GM23338 (cell line): ENCODE results near the gene SLC16A12. TPM values are rescaled to one million over a fixed set of nuclear protein-coding genes. Genes with fewer than 3 reads are reported as not detected.
"Not testable (repeated sequence)": the region's sequence is repeated elsewhere in the genome, so short reads cannot be mapped to it uniquely, and the experiment has no call there.

Experiments used
- ATAC-seq: fragments of 200-7000 bp; cut with Tn5 transposase; 3 replicates; pipeline ENCODE4 v1.9.1; 2020
- DNase-seq: peaks from one replicate; pipeline ENCODE4 v3.0.0-alpha.2; 2015; ENCODE audit warnings: low spot score
- H2AFZ ChIP-seq: fragments of 200-600 bp; sonication (generic); 2 replicates; pipeline ENCODE4 v1.8.0; 2016; ENCODE audit warnings: antibody characterized with exemption, mild to moderate bottlenecking, moderate library complexity
- H3F3A ChIP-seq: fragments of 200-600 bp; sonication (generic); replicated peaks from 2 replicates; pipeline ENCODE4 v1.8.0; 2017; ENCODE audit warnings: antibody characterized with exemption, mixed run types, low read depth
- H3K27ac ChIP-seq: fragments of 200-600 bp; sonication (generic); 2 replicates; pipeline ENCODE4 v1.6.1; 2016; ENCODE audit warnings: low read depth
- H3K27me3 ChIP-seq: fragments of 200-600 bp; sonication (generic); 2 replicates; pipeline ENCODE4 v1.8.0; 2016; ENCODE audit warnings: mild to moderate bottlenecking, mixed run types, moderate library complexity; ENCODE audit not compliant: insufficient read depth
- H3K36me3 ChIP-seq: fragments of 200-600 bp; sonication (generic); 2 replicates; pipeline ENCODE4 v1.8.0; 2016; ENCODE audit warnings: mild to moderate bottlenecking; ENCODE audit not compliant: insufficient read depth
- H3K4me1 ChIP-seq: fragments of 200-600 bp; sonication (generic); 2 replicates; pipeline ENCODE4 v1.8.0; 2016; ENCODE audit warnings: mild to moderate bottlenecking, moderate library complexity; ENCODE audit not compliant: insufficient read depth
- H3K4me2 ChIP-seq: fragments of 200-600 bp; sonication (generic); 2 replicates; pipeline ENCODE4 v1.7.1; 2017; ENCODE audit warnings: mixed run types
- H3K4me3 ChIP-seq: fragments of 200-600 bp; sonication (generic); 2 replicates; pipeline ENCODE4 v1.6.1; 2016; ENCODE audit warnings: mixed run types
- H3K79me2 ChIP-seq: fragments of 200-600 bp; sonication (generic); replicated peaks from 2 replicates; pipeline ENCODE4 v1.8.0; 2017; ENCODE audit warnings: mild to moderate bottlenecking; ENCODE audit not compliant: insufficient read depth
- H3K9me2 ChIP-seq: fragments of 200-600 bp; sonication (generic); 2 replicates; pipeline ENCODE4 v1.8.0; 2017; ENCODE audit not compliant: insufficient read depth
- H4K20me1 ChIP-seq: fragments of 200-600 bp; sonication (generic); replicated peaks from 2 replicates; pipeline ENCODE4 v1.8.0; 2017; ENCODE audit warnings: mild to moderate bottlenecking; ENCODE audit not compliant: insufficient read depth
- H3K27ac Mint-ChIP-seq: 2 replicates; pipeline ENCODE4 v1.8.0; 2020; ENCODE audit warnings: inconsistent platforms, mild to moderate bottlenecking, moderate library complexity, mixed read lengths
- H3K27me3 Mint-ChIP-seq: 3 replicates; pipeline ENCODE4 v1.8.0; 2022; ENCODE audit warnings: low read depth, mild to moderate bottlenecking, moderate library complexity, mixed read lengths, inconsistent platforms; ENCODE audit not compliant: insufficient read depth, poor library complexity
- H3K36me3 Mint-ChIP-seq: 3 replicates; pipeline ENCODE4 v1.8.0; 2021; ENCODE audit warnings: low read depth, mild to moderate bottlenecking, inconsistent platforms, moderate library complexity, mixed read lengths
- H3K4me1 Mint-ChIP-seq: 3 replicates; pipeline ENCODE4 v1.8.0; 2020; ENCODE audit warnings: mild to moderate bottlenecking, inconsistent platforms, mixed read lengths
- H3K4me3 Mint-ChIP-seq: 3 replicates; pipeline ENCODE4 v1.8.0; 2021; ENCODE audit warnings: moderate library complexity, mild to moderate bottlenecking, inconsistent platforms, mixed read lengths
- H3K9me3 Mint-ChIP-seq: 3 replicates; pipeline ENCODE4 v1.8.0; 2020; ENCODE audit warnings: moderate library complexity, mild to moderate bottlenecking, inconsistent platforms, mixed read lengths
- CREB1 ChIP-seq: fragments of 250-450 bp; sonication (Bioruptor Pico); IDR thresholded peaks from 2 replicates; pipeline ENCODE4 v1.5.0; 2020; ENCODE audit warnings: low read depth, mild to moderate bottlenecking, moderate library complexity
- CTCF ChIP-seq, 2 experiments: fragments of 200-600 bp in 1 of 2; sonication (generic) in 1 of 2; conservative IDR thresholded peaks; 2 replicates each; pipeline versions ENCODE4 v1.5.1 to v1.6.1; 2016 to 2017; ENCODE audit warnings: antibody characterized with exemption in 2 of 2, low read depth in 2 of 2, mild to moderate bottlenecking in 2 of 2, moderate library complexity in 1 of 2
- ETS1 ChIP-seq: IDR thresholded peaks from 2 replicates; pipeline ENCODE4 v1.6.1; 2016; ENCODE audit warnings: antibody characterized with exemption
- EZH2 ChIP-seq: fragments of 200-600 bp; sonication (generic); IDR thresholded peaks from one replicate; pipeline ENCODE4 v1.8.0; 2017; ENCODE audit warnings: antibody characterized with exemption, mild to moderate bottlenecking, low read depth; ENCODE audit not compliant: unreplicated experiment
- EZH2phosphoT487 ChIP-seq: fragments of 200-600 bp; sonication (generic); IDR thresholded peaks from one replicate; pipeline ENCODE4 v1.8.1; 2018; ENCODE audit warnings: antibody characterized with exemption; ENCODE audit not compliant: unreplicated experiment
- JUNB ChIP-seq: IDR thresholded peaks from one replicate; pipeline ENCODE4 v1.6.1; 2016; ENCODE audit warnings: antibody characterized with exemption; ENCODE audit not compliant: unreplicated experiment
- NANOG ChIP-seq: IDR thresholded peaks from 2 replicates; pipeline ENCODE4 v1.6.1; 2016; ENCODE audit warnings: antibody characterized with exemption, borderline replicate concordance
- REST ChIP-seq: IDR thresholded peaks from one replicate; pipeline ENCODE4 v1.6.1; 2018; ENCODE audit warnings: antibody characterized with exemption; ENCODE audit not compliant: unreplicated experiment
- STAT1 ChIP-seq: IDR thresholded peaks from one replicate; pipeline ENCODE4 v1.6.1; 2016; ENCODE audit warnings: antibody characterized with exemption; ENCODE audit not compliant: unreplicated experiment
- ZNF114 ChIP-seq: fragments of 250-450 bp; sonication (Bioruptor Pico); IDR thresholded peaks from 2 replicates; pipeline ENCODE4 v1.5.0; 2020; ENCODE audit warnings: mild to moderate bottlenecking, moderate library complexity
- ZNF331 ChIP-seq: fragments of 250-450 bp; sonication (Bioruptor Pico); IDR thresholded peaks from 2 replicates; pipeline ENCODE4 v1.5.0; 2020; ENCODE audit warnings: low read depth, mild to moderate bottlenecking, moderate library complexity
- polyA plus RNA-seq: library from polyadenylated mRNA; unstranded; fragments of >200 nt; fragmentation: Nextera tagmentation; extraction: Ambion mirVana; gene quantifications from 2 replicates; pipeline ENCODE4 v1.2.1, GENCODE V29; 2016
- total RNA-seq: library from RNA; depleted of rRNA; stranded (reverse); fragments of >200 nt; shearing (Covaris generic); gene quantifications from 2 replicates; pipeline ENCODE4 v1.2.3, GENCODE V29; 2014

The SLC16A12 gene
- total and polyA plus RNA-seq, 2 experiments from 2014 or later, result 0.84 to 2.0 TPM

- Histone ChIP-seq H3F3A (no peaks in the 10 kb centered on the region), H3K4me2 (no peak overlapping the region), H3K4me3 (no peak overlapping the region), H4K20me1 (no peaks in the 10 kb centered on the region), H3K4me1 (no peaks in the 10 kb centered on the region), H2AFZ (no peak overlapping the region), H3K27me3 (no peaks in the 10 kb centered on the region), H3K36me3 (no peaks in the 10 kb centered on the region), H3K79me2 (no peaks in the 10 kb centered on the region), H3K27ac (no peak overlapping the region), H3K9me2 (no peaks in the 10 kb centered on the region)
- ATAC-seq, result no peak
- no peak for DNase-seq
- Mint-ChIP-seq H3K27me3 (peaks cover 3% of the 10 kb centered on the region), H3K9me3 (peaks cover 4% of the 10 kb centered on the region; the same call in 2 of the 3 replicates), H3K4me3 (no peak overlapping the region), H3K36me3 (peaks cover 2% of the 10 kb centered on the region; the same call in 1 of the 3 replicates), H3K27ac (no peak overlapping the region), H3K4me1 (peaks cover 5% of the 10 kb centered on the region; the same call in 1 of the 3 replicates)
- no peak for TF ChIP-seq CTCF (conservative IDR thresholded peaks at IDR 0.05; ENCODE audit: low read depth in 2 of 2)
- TF ChIP-seq ZNF331 (CRISPR knock-in tag), result no peak
- no peak for TF ChIP-seq STAT1
- TF ChIP-seq NANOG, result no peak
- TF ChIP-seq CREB1, result no peak
- no peak for TF ChIP-seq EZH2phosphoT487
Measured at GRCh38 chr10:89450901-89451300, 84.5 kb downstream of the SLC16A12 start.

- ATAC-seq, DNase-seq, H3K4me1 ChIP-seq, H3K4me2 ChIP-seq, H3K9me2 ChIP-seq, H3K27me3 Mint-ChIP-seq, H3K27ac Mint-ChIP-seq, H3K27ac ChIP-seq, H3K4me1 Mint-ChIP-seq, H3F3A ChIP-seq, H3K4me3 Mint-ChIP-seq, H3K79me2 ChIP-seq, H3K4me3 ChIP-seq, H4K20me1 ChIP-seq, H3K36me3 ChIP-seq, H2AFZ ChIP-seq, H3K27me3 ChIP-seq: not testable (repeated sequence)
- peaks cover 19% of the 10 kb centered on the region; the same call in 2 of the 3 replicates for H3K36me3 Mint-ChIP-seq
- H3K9me3 Mint-ChIP-seq, result peaks cover 16% of the 10 kb centered on the region
Measured at GRCh38 chr10:89444819-89445218, 90.6 kb downstream of the SLC16A12 start.

- no peaks in the 10 kb centered on the region for H4K20me1 ChIP-seq
- H3K79me2 ChIP-seq, result no peaks in the 10 kb centered on the region
- H3K27me3 Mint-ChIP-seq, result no peaks in the 10 kb centered on the region
- ATAC-seq (no peak), DNase-seq (no peak)
- H3K9me2 ChIP-seq, result peaks cover 6% of the 10 kb centered on the region; the same call in 1 of the 2 replicates
- no peak overlapping the region for H3K4me2 ChIP-seq
- H3K4me3 ChIP-seq, result no peak overlapping the region
- no peaks in the 10 kb centered on the region for H3K36me3 ChIP-seq
- no peaks in the 10 kb centered on the region for H3K27me3 ChIP-seq
- H3K36me3 Mint-ChIP-seq, result peaks cover 19% of the 10 kb centered on the region; the same call in 2 of the 3 replicates
- H3K4me3 Mint-ChIP-seq, result no peak overlapping the region
- H3K4me1 Mint-ChIP-seq, result no peaks in the 10 kb centered on the region
- peaks cover 16% of the 10 kb centered on the region for H3K9me3 Mint-ChIP-seq
- no peaks in the 10 kb centered on the region for H3F3A ChIP-seq
- H3K27ac Mint-ChIP-seq, result no peak overlapping the region
- no peak overlapping the region for H2AFZ ChIP-seq
- H3K4me1 ChIP-seq, result no peaks in the 10 kb centered on the region
- H3K27ac ChIP-seq, result no peak overlapping the region
- no peak for TF ChIP-seq CREB1
- no peak for TF ChIP-seq EZH2
- no peak for TF ChIP-seq ZNF114 (CRISPR knock-in tag)
- TF ChIP-seq ZNF331 (CRISPR knock-in tag), result no peak
- TF ChIP-seq NANOG, result no peak
- TF ChIP-seq ETS1, result no peak
- TF ChIP-seq STAT1, result no peak
- TF ChIP-seq EZH2phosphoT487, result no peak
- no peak for TF ChIP-seq REST
- no peak for TF ChIP-seq JUNB
Measured at GRCh38 chr10:89442289-89442688, 93.1 kb downstream of the SLC16A12 start.
